GM23338 (cell line): Measurements from ENCODE around the gene EED. TPM values are rescaled to one million over a fixed set of nuclear protein-coding genes. Genes with fewer than 3 reads are reported as not detected.

ENCODE experiments used
- ATAC-seq: fragments of 200-7000 bp; cut with Tn5 transposase; 3 replicates; pipeline ENCODE4 v1.9.1; 2020
- DNase-seq: peaks from one replicate; pipeline ENCODE4 v3.0.0-alpha.2; 2015; ENCODE audit warnings: low spot score
- H2AFZ ChIP-seq: fragments of 200-600 bp; sonication (generic); 2 replicates; pipeline ENCODE4 v1.8.0; 2016; ENCODE audit warnings: antibody characterized with exemption, mild to moderate bottlenecking, moderate library complexity
- H3F3A ChIP-seq: fragments of 200-600 bp; sonication (generic); replicated peaks from 2 replicates; pipeline ENCODE4 v1.8.0; 2017; ENCODE audit warnings: antibody characterized with exemption, mixed run types, low read depth
- H3K27ac ChIP-seq: fragments of 200-600 bp; sonication (generic); 2 replicates; pipeline ENCODE4 v1.6.1; 2016; ENCODE audit warnings: low read depth
- H3K27me3 ChIP-seq: fragments of 200-600 bp; sonication (generic); 2 replicates; pipeline ENCODE4 v1.8.0; 2016; ENCODE audit warnings: mild to moderate bottlenecking, mixed run types, moderate library complexity; ENCODE audit not compliant: insufficient read depth
- H3K36me3 ChIP-seq: fragments of 200-600 bp; sonication (generic); 2 replicates; pipeline ENCODE4 v1.8.0; 2016; ENCODE audit warnings: mild to moderate bottlenecking; ENCODE audit not compliant: insufficient read depth
- H3K4me1 ChIP-seq: fragments of 200-600 bp; sonication (generic); 2 replicates; pipeline ENCODE4 v1.8.0; 2016; ENCODE audit warnings: mild to moderate bottlenecking, moderate library complexity; ENCODE audit not compliant: insufficient read depth
- H3K4me2 ChIP-seq: fragments of 200-600 bp; sonication (generic); 2 replicates; pipeline ENCODE4 v1.7.1; 2017; ENCODE audit warnings: mixed run types
- H3K4me3 ChIP-seq: fragments of 200-600 bp; sonication (generic); 2 replicates; pipeline ENCODE4 v1.6.1; 2016; ENCODE audit warnings: mixed run types
- H3K79me2 ChIP-seq: fragments of 200-600 bp; sonication (generic); replicated peaks from 2 replicates; pipeline ENCODE4 v1.8.0; 2017; ENCODE audit warnings: mild to moderate bottlenecking; ENCODE audit not compliant: insufficient read depth
- H3K9me2 ChIP-seq: fragments of 200-600 bp; sonication (generic); 2 replicates; pipeline ENCODE4 v1.8.0; 2017; ENCODE audit not compliant: insufficient read depth
- H4K20me1 ChIP-seq: fragments of 200-600 bp; sonication (generic); replicated peaks from 2 replicates; pipeline ENCODE4 v1.8.0; 2017; ENCODE audit warnings: mild to moderate bottlenecking; ENCODE audit not compliant: insufficient read depth
- H3K27ac Mint-ChIP-seq: 2 replicates; pipeline ENCODE4 v1.8.0; 2020; ENCODE audit warnings: inconsistent platforms, mild to moderate bottlenecking, moderate library complexity, mixed read lengths
- H3K27me3 Mint-ChIP-seq: 3 replicates; pipeline ENCODE4 v1.8.0; 2022; ENCODE audit warnings: low read depth, mild to moderate bottlenecking, moderate library complexity, mixed read lengths, inconsistent platforms; ENCODE audit not compliant: insufficient read depth, poor library complexity
- H3K36me3 Mint-ChIP-seq: 3 replicates; pipeline ENCODE4 v1.8.0; 2021; ENCODE audit warnings: low read depth, mild to moderate bottlenecking, inconsistent platforms, moderate library complexity, mixed read lengths
- H3K4me1 Mint-ChIP-seq: 3 replicates; pipeline ENCODE4 v1.8.0; 2020; ENCODE audit warnings: mild to moderate bottlenecking, inconsistent platforms, mixed read lengths
- H3K4me3 Mint-ChIP-seq: 3 replicates; pipeline ENCODE4 v1.8.0; 2021; ENCODE audit warnings: moderate library complexity, mild to moderate bottlenecking, inconsistent platforms, mixed read lengths
- H3K9me3 Mint-ChIP-seq: 3 replicates; pipeline ENCODE4 v1.8.0; 2020; ENCODE audit warnings: moderate library complexity, mild to moderate bottlenecking, inconsistent platforms, mixed read lengths
- CREB1 ChIP-seq: fragments of 250-450 bp; sonication (Bioruptor Pico); IDR thresholded peaks from 2 replicates; pipeline ENCODE4 v1.5.0; 2020; ENCODE audit warnings: low read depth, mild to moderate bottlenecking, moderate library complexity
- ETS1 ChIP-seq: IDR thresholded peaks from 2 replicates; pipeline ENCODE4 v1.6.1; 2016; ENCODE audit warnings: antibody characterized with exemption
- EZH2 ChIP-seq: fragments of 200-600 bp; sonication (generic); IDR thresholded peaks from one replicate; pipeline ENCODE4 v1.8.0; 2017; ENCODE audit warnings: antibody characterized with exemption, mild to moderate bottlenecking, low read depth; ENCODE audit not compliant: unreplicated experiment
- NANOG ChIP-seq: IDR thresholded peaks from 2 replicates; pipeline ENCODE4 v1.6.1; 2016; ENCODE audit warnings: antibody characterized with exemption, borderline replicate concordance
- POLR2AphosphoS5 ChIP-seq: IDR thresholded peaks from 2 replicates; pipeline ENCODE4 v1.6.1; 2016; ENCODE audit warnings: antibody characterized with exemption, low read depth
- REST ChIP-seq: IDR thresholded peaks from one replicate; pipeline ENCODE4 v1.6.1; 2018; ENCODE audit warnings: antibody characterized with exemption; ENCODE audit not compliant: unreplicated experiment
- STAT1 ChIP-seq: IDR thresholded peaks from one replicate; pipeline ENCODE4 v1.6.1; 2016; ENCODE audit warnings: antibody characterized with exemption; ENCODE audit not compliant: unreplicated experiment
- ZNF331 ChIP-seq: fragments of 250-450 bp; sonication (Bioruptor Pico); IDR thresholded peaks from 2 replicates; pipeline ENCODE4 v1.5.0; 2020; ENCODE audit warnings: low read depth, mild to moderate bottlenecking, moderate library complexity
- polyA plus RNA-seq: library from polyadenylated mRNA; unstranded; fragments of >200 nt; fragmentation: Nextera tagmentation; extraction: Ambion mirVana; gene quantifications from 2 replicates; pipeline ENCODE4 v1.2.1, GENCODE V29; 2016
- total RNA-seq: library from RNA; depleted of rRNA; stranded (reverse); fragments of >200 nt; shearing (Covaris generic); gene quantifications from 2 replicates; pipeline ENCODE4 v1.2.3, GENCODE V29; 2014
- TF ChIP-seq, protein P1 (sequence below), 2 experiments: fragments of 200-600 bp in 1 of 2; sonication (generic) in 1 of 2; conservative IDR thresholded peaks; 2 replicates each; pipeline versions ENCODE4 v1.5.1 to v1.6.1; 2016 to 2017; ENCODE audit warnings: antibody characterized with exemption in 2 of 2, low read depth in 2 of 2, mild to moderate bottlenecking in 2 of 2, moderate library complexity in 1 of 2

EED gene
- total and polyA plus RNA-seq, 2 experiments from 2014 or later = 26.7 to 29.7 TPM

DNA sequence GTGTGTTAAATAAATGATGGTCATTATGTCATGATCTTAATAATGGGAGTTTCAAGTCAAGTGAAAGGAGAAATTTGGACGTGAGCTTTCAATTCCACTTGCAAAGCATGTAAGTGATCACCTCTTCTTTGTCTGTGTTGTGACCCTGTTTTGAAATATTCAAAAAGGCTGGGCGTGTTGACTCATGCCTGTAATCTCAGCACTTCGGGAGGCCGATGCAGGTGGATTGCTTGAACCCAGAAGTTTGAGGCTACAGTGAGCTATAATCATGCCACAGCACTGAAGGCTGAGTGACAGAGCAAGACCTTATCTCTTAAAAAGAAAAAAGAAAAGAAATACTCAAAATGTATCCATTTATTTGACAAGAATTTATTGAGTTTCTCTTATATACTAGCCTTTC lies 32.9 kb upstream of the EED start:
- Mint-ChIP-seq H3K27ac (no peak overlapping the region), H3K4me1 (no peaks in the 10 kb centered on the region), H3K27me3 (peaks cover 3% of the 10 kb centered on the region), H3K36me3 (no peaks in the 10 kb centered on the region), H3K9me3 (no peaks in the 10 kb centered on the region), H3K4me3 (no peak overlapping the region)
- ATAC-seq = no peak
- DNase-seq = no peak
- Histone ChIP-seq H3K36me3 (no peaks in the 10 kb centered on the region), H3K4me2 (no peak overlapping the region), H3K27ac (no peak overlapping the region), H3K4me3 (no peak overlapping the region), H2AFZ (no peak overlapping the region; the same call in 1 of the 2 replicates), H3K9me2 (no peaks in the 10 kb centered on the region; the same call in 1 of the 2 replicates), H3K79me2 (no peaks in the 10 kb centered on the region), H4K20me1 (no peaks in the 10 kb centered on the region), H3K27me3 (no peaks in the 10 kb centered on the region), H3K4me1 (no peaks in the 10 kb centered on the region), H3F3A (no peaks in the 10 kb centered on the region)
- TF ChIP-seq NANOG (no peak), REST (no peak)

GRCh38 chr11:86212019-86212611 lies 32.4 kb upstream of the EED start:
- Histone ChIP-seq H3K27me3 (no peaks in the 10 kb centered on the region), H4K20me1 (no peaks in the 10 kb centered on the region), H3K4me3 (no peak overlapping the region), H3K4me1 (no peaks in the 10 kb centered on the region), H3F3A (no peaks in the 10 kb centered on the region), H3K27ac (no peak overlapping the region), H3K9me2 (no peaks in the 10 kb centered on the region; the same call in 1 of the 2 replicates), H3K4me2 (no peak overlapping the region), H3K36me3 (no peaks in the 10 kb centered on the region), H2AFZ (no peak overlapping the region), H3K79me2 (no peaks in the 10 kb centered on the region)
- Mint-ChIP-seq H3K27ac (no peak overlapping the region), H3K9me3 (no peaks in the 10 kb centered on the region), H3K36me3 (no peaks in the 10 kb centered on the region), H3K4me3 (no peak overlapping the region), H3K27me3 (peaks cover 3% of the 10 kb centered on the region), H3K4me1 (no peaks in the 10 kb centered on the region)
- ATAC-seq (no peak), DNase-seq (no peak)
- TF ChIP-seq ZNF331 (CRISPR knock-in tag) (no peak), POLR2AphosphoS5 (no peak), STAT1 (no peak), ETS1 (no peak), EZH2 (no peak), CREB1 (CRISPR knock-in tag) (no peak), REST (no peak), NANOG (no peak)
- TF ChIP-seq, protein P1, sequence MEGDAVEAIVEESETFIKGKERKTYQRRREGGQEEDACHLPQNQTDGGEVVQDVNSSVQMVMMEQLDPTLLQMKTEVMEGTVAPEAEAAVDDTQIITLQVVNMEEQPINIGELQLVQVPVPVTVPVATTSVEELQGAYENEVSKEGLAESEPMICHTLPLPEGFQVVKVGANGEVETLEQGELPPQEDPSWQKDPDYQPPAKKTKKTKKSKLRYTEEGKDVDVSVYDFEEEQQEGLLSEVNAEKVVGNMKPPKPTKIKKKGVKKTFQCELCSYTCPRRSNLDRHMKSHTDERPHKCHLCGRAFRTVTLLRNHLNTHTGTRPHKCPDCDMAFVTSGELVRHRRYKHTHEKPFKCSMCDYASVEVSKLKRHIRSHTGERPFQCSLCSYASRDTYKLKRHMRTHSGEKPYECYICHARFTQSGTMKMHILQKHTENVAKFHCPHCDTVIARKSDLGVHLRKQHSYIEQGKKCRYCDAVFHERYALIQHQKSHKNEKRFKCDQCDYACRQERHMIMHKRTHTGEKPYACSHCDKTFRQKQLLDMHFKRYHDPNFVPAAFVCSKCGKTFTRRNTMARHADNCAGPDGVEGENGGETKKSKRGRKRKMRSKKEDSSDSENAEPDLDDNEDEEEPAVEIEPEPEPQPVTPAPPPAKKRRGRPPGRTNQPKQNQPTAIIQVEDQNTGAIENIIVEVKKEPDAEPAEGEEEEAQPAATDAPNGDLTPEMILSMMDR (conservative IDR thresholded peaks at IDR 0.05; ENCODE audit: low read depth in 2 of 2) = no peak
